ENCODE measurements around the gene GDF11. TPM values are rescaled to one million over a fixed set of nuclear protein-coding genes. Genes with fewer than 3 reads are reported as not detected.
A peak's percentile ranks its signal among the peaks of the same experiment; 100 is the strongest.

Gene GDF11
- 31.2 and 31.8 TPM in 2 replicates for total RNA-seq (2021)
- long read RNA-seq, full-length matches to known transcripts: 1 of 11 reads
- long read RNA-seq, partial matches to known transcripts: 1 of 11 reads
- long read RNA-seq, other reads (novel, unspliced or antisense): 9 of 11 reads

DNA sequence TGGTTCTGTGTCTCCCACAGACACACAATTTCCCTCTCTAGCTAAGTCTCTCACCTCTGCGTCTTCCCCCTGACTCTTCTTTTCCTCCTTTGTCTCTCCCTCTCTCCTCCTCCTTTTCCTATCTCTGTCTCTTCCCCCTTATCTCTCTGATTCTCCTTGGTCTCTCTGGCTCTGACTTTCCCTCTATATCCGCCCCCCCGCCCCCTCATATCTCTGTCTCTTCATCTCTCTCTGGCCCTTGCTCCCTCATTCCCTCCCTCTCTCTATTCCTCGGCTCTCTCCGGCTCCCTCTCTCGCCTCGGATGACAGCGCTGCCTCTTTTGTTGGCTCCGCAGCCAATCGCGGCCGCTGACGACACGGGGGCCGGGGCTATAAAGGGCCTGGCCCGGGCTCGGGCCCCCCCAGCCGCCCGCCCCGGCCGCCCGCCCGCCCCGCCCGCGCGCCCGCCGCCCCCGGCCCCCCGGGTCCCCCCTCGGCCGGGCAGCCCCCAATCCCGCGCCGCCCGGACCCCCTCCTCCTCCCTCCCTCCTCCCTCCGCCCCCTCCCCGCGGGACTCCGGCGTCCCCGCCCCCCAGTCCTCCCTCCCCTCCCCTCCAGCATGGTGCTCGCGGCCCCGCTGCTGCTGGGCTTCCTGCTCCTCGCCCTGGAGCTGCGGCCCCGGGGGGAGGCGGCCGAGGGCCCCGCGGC is at the start of gene GDF11:
GDF11 (plus strand) TSS at position 404 of the 687 bp plus-strand sequence; CDS start at position 599, 195 bp downstream.
- peaks cover 2% of the 10 kb centered on the region for H3K79me1 ChIP-seq (ENCODE audit: insufficient read depth, low read depth, low read length, poor library complexity, severe bottlenecking)
- H3K36me3 Mint-ChIP-seq (ENCODE audit: insufficient read depth in 1 of 3, low read depth in 3 of 3): peaks cover 5 to 11% (median 9%) of the 10 kb centered on the region in 3 experiments; a peak in 5 of 7 replicates
- H4K91ac ChIP-seq (ENCODE audit: insufficient read length, low read depth, low read length): no peak within 1 kb of the TSS
- no peak within 1 kb of the TSS for H2AFZ ChIP-seq (ENCODE audit: low read length)
- H4K20me1 ChIP-seq (ENCODE audit: control insufficient read depth, insufficient read depth, insufficient read length): no peaks in the 10 kb centered on the region
- no peak within 1 kb of the TSS for H2BK5ac ChIP-seq (ENCODE audit: insufficient read length, low read length)
- H4K8ac ChIP-seq (replicated peaks; ENCODE audit: insufficient read length, low read depth, low read length): no peak within 1 kb of the TSS
- H2BK15ac ChIP-seq (ENCODE audit: low read depth, low read length): no peak within 1 kb of the TSS
- no peak within 1 kb of the TSS for H3K23ac ChIP-seq (ENCODE audit: insufficient read length, low read depth, low read length)
- H3K9me3 Mint-ChIP-seq: no peaks in the 10 kb centered on the region
- no peak within 1 kb of the TSS for H2BK20ac ChIP-seq (ENCODE audit: low read depth, low read length, poor library complexity, severe bottlenecking)
- no CpG with 5 or more reads among the region's 53 CpGs for WGBS (ENCODE audit: extremely low coverage, insufficient read length, low lambda C conversion rate)
- H3K56ac ChIP-seq (ENCODE audit: insufficient read length, low read depth, low read length): no peak within 1 kb of the TSS
- H3K79me2 ChIP-seq (ENCODE audit: insufficient read depth, low read length): peaks cover 6% of the 10 kb centered on the region; the same call in 1 of the 2 replicates
- peak within 1 kb of the TSS; percentile 31 for H3K9ac ChIP-seq (ENCODE audit: extremely low read depth, insufficient read length, low read length)
- H3K27me3 ChIP-seq (ENCODE audit: insufficient read depth, low read length): no peaks in the 10 kb centered on the region
- peaks cover 11% of the 10 kb centered on the region for H3K4me1 ChIP-seq (ENCODE audit: insufficient read depth, low read length)
- no peak within 1 kb of the TSS for H4K5ac ChIP-seq (ENCODE audit: insufficient read length, low read depth, low read length)
- no peak within 1 kb of the TSS for H2BK12ac ChIP-seq (ENCODE audit: insufficient read length, low read depth, low read length)
- no peak within 1 kb of the TSS for H3T11ph ChIP-seq (ENCODE audit: low read length)
- H2BK120ac ChIP-seq (ENCODE audit: low read depth, low read length, poor library complexity, severe bottlenecking): no peak within 1 kb of the TSS
- H3K9me3 ChIP-seq (ENCODE audit: control insufficient read depth, low read depth, low read length): no peaks in the 10 kb centered on the region
- no peak within 1 kb of the TSS for H3K4ac ChIP-seq (ENCODE audit: low read depth, low read length)
- no peak within 1 kb of the TSS for H3K27ac ChIP-seq (ENCODE audit: insufficient read length, low read depth, low read length)
- H3K27ac Mint-ChIP-seq: peak within 1 kb of the TSS; percentile 89 to 95 (median 94)
- H3K4me3 Mint-ChIP-seq: peak within 1 kb of the TSS; percentile 96 to 97
- peak; percentile 88 for DNase-seq
- H3K27me3 Mint-ChIP-seq (ENCODE audit: low read depth): peaks cover 8% of the 10 kb centered on the region
- peak within 1 kb of the TSS; percentile 56 for H3K18ac ChIP-seq (ENCODE audit: insufficient read length, low read depth, low read length)
- peaks cover 36% of the 10 kb centered on the region for H3K23me2 ChIP-seq (ENCODE audit: insufficient read length, low read depth, low read length, poor library complexity, severe bottlenecking)
- TF ChIP-seq CTCF (conservative IDR thresholded peaks at IDR 0.05): no peak
- H3K14ac ChIP-seq (ENCODE audit: insufficient read depth, low read length): peak within 1 kb of the TSS; percentile 49; the same call in 1 of the 2 replicates
- H2AK5ac ChIP-seq (ENCODE audit: insufficient read length, low read length): no peak within 1 kb of the TSS
- peak within 1 kb of the TSS; percentile 83 for H3K4me2 ChIP-seq (ENCODE audit: insufficient read depth, insufficient read length, low read length)
- peaks cover 46 to 48% of the 10 kb centered on the region in 2 experiments for H3K4me1 Mint-ChIP-seq
